Nucleus accumbens (tissue), 56 donors: ENCODE results near the gene POLN.

Source experiments
- DNase-seq, 56 donors: peaks; one replicate each; lab custom pipeline; 2025; lab: John Stamatoyannopoulos, UW

The POLN gene

DNA sequence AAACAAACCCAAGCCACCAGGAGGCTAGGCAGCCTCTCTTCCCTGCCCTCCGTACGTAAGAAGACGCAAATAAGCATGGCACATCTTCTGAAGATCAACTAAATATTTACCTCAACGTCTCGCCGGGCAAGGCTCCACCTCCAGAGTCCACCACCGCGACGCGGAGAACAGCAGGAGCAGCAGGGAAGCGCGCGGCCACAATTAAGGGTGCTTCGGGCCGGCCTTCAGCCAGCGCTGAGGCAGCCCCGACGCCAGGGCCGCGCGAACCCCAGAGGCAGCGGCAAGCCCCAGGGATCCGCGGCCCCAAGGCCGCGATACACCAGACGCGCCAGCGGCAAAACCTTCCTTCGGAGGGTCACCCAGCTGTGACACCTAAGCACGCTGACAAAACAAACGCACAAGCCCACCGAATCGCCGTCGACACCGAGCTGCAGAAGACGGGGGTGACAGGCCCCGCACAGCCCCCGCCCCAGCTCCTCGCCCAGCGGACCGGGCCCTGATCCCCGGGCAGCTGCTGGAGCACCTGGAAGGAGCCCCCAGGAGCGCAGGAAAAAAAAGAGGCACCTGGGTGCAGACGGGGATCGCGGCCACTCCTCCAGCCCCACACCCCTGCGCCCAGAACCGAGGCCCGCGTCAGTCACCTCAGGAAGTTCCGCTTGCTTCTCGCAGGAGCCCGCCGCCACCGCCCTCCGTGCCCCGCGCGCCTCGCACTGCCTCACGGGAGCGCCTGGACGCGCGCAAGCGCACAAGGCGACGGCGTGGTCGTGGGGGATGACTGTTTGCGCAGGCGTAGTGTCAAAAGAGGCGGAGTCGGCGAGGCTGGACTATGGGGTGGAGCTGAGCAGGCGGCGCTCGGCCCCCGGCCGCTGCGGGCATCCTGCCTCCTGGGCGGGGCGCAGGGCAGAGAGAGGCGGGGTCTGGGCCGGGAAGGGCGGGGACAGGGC, at the start of gene POLN, which contains the start of gene HAUS3:
Gene POLN (minus strand): TSS at position 712 of the 944 bp plus-strand sequence. CDS start 12,890 bp downstream, outside the sequence.
Gene HAUS3 (minus strand): TSS at position 712 of the 944 bp plus-strand sequence. CDS start 1,175 bp downstream, outside the sequence.
- DNase-seq = peak; percentile 60 to 99 (median 97)

DNA sequence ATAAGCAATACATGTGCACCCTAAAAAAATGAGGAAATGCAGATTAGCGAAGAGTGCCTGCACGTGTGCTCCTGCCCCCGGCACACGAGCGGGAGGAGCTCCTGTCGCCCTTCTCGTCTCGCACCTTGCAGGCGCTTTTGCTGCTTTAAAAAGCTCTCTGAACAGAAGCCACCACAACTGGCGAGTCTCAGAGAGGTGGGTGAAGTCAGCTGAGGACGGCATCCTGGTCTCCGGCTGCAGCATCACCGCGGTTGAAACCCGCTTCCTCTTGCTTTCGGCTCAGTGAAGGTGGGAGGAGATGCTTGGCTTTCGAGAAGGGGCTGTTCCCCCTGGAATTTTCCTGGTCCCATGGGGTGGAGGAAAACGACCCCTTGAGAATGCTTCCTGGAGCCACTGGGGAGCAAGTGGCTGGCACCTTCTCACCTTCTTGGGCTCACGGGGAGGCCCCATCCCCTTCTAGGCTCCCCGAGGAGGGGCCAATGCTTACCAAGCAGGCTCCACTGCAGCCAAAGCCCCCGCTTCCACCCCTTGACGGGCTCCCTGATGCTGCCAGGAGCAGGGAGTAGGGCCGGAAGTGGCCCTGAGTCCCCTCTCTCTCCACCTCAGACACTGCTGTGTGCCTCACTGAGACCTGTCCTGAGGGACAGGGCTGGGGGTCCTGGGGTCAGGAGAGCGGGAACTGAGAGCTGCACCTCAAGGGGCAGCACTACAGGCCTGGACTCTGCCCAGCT, 49.2 kb upstream of the POLN start:
- DNase-seq = peak in 10 of 56 donors; percentile 14 to 47 (median 34)

DNA sequence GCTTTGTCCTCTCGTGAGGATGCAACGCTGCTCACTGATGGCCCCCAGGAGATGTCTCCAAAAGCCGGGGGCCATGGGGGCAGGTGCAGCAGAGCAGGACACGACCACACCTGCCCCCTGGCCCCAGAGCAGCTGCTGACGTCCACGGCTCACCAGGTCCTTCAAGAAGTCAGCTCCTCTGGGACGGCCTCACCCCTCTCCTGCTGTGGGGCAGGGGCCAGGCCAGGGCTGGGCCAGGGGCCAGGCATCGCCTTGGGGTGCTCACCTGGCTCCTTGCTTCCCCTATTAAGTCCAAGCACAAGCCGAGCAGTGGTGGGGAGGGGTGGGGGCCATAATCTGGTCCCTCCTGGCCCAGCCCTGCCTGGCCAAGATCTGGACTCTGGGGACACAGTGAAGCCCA, 48.6 kb upstream of the POLN start:
- no peak for DNase-seq

GRCh38 chr4:2289955-2290333, 48.0 kb upstream of the POLN start:
- no peak for DNase-seq

DNA sequence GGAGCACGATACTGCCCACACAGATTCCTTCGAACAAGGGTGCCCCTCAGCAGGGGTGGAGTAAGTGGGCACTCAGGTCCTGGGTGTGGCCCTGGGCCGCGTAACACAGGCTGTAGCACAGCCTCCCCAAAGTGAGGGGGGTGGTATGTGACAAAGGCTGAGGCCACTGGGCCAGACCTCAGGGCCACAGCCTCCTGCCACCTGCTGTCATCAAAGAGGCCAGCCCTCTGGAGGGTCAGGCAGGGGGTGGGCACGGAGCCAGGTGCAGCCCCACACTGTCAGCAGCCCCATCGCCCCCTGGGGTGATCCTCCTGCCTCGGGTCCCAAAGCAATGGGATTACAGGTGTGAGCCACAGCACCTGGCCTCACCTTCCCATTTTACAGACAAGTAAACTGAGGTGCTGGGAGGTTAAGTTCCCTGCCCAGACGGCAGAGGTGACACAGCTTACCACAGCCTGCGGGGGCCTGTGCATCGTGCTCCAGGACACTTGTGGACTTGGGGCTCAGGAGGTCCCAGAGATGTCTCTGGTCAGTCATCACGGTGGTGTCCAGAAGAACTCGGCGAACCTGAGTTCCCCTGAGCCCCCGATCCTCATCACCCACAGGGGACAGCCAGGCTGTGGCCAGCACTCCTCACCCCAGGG, 47.5 kb upstream of the POLN start:
- DNase-seq = no peak

DNA sequence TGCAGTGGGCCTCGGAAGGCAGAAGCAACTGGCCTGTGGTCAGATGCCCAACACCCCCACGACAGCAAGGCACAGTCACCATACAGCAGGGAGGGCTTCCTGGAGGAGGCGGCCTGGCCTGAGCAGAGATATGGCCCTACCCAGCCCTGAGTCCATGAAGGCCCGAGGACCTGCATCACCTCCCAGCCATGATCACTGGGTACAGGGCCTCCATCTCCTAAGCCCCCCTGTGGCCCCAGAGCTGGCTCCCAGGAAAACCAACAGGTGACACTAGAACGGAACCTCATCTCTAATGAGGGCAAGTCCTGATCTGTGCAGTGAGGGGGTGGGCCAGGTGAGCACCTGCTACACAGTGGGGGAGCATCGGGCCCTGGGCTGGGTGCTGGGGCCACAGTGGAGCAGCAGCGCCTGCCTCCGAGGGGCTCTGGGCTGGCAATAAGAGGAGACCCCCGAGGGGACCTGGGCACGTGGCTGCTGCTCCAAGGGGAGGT, 46.2 kb upstream of the POLN start:
- no peak for DNase-seq

GRCh38 chr4:2287594-2287915, 45.6 kb upstream of the POLN start:
- DNase-seq = no peak

GRCh38 chr4:2286904-2287593, 45.1 kb upstream of the POLN start:
- DNase-seq = peak in 1 of 56 donors; percentile 17

GRCh38 chr4:2285613-2286381, 43.9 kb upstream of the POLN start:
- no peak for DNase-seq

DNA sequence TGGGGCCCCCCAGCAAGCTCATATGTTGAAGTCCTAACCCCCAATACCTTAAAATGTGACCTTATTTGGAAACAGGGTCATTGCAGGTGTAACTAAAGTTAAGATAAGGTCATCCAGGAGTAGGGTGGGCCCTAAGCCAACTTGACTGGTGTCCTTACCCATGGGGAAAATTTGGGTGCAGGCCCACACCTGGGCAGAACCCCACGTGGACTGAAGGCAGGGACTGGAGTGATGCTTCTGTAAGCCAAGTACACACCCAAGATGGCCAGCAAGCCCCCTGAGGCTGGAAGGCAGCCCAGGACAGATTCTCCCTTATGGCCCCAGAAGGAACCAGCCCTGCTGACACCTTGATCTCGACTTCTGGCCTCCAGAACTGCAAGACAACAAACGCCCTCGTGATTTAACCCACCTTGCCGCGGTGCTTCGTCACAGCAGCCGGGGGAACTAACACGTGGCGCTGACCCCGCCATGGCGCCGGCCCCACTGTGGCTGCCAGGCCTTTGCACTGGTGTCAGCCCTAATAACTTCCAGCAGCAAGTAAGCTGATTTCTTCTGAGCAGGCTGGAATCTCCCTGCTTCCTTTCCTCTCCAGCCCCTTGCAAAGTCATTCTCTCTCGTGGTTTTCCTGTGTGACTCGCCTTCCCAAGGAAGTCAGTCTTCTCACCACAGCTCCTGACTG, 43.2 kb upstream of the POLN start:
- no peak for DNase-seq

GRCh38 chr4:2284161-2284933, 42.4 kb upstream of the POLN start:
- DNase-seq = no peak

DNA sequence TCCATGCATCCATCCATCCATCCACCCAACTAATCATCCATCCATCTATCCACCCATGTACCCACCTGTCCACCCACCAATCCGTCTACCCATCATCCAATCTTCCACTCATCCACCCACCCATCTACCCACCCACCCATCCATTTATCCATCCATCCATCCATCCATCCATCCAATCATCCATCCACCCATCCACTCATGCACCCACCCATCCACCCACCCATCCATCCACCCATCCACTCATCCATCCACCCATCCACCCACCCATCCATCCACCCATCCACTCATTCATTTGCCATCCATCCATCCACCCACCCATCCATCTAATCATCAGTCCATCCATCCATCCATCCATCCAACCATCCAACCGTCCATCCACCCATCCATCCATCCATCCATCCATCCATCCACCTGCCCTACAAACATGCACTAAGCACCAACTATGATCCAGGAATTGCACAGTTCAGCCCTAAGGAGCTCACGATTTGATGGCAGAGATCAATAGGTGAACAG, 41.3 kb upstream of the POLN start:
- no peak for DNase-seq

GRCh38 chr4:2281575-2282343, 39.8 kb upstream of the POLN start:
- no peak for DNase-seq

DNA sequence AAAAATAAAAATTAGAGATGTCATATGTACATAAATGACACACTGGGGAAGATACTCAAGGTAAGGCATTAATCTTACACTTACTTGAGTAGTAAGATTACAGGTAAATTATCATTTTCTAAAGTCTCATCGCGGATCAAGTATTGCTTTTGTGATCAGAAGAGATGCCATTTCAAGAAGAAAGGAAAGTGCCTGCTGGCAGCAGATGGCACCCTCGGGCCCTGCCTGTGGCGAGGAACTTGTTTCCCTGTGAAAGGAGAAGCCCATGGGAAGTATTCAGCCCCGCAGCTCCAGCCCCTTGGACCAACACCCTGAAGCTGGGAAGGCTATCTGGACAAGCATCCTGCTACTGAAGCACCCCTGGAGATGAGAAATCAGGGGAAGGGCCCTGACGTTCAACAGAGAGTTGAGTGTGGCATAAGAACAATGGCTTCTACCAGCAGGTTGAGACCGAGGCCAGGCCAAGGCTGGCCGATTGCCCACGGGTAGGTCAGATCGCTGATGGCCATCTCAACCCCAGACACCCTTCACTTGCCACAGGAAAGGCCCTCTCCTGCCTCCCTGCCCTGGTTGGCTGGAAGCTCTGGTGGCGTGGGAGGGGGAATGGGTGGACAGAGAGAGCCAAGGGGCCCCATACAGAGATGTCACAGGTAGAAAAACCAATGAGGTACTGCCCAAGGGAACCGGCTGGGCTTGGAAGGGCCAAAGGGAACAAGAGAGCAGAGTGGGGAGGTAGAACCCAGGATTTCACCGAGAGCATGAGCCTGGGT, 38.8 kb upstream of the POLN start:
- DNase-seq = peak in 25 of 56 donors; percentile 11 to 72 (median 25)

DNA sequence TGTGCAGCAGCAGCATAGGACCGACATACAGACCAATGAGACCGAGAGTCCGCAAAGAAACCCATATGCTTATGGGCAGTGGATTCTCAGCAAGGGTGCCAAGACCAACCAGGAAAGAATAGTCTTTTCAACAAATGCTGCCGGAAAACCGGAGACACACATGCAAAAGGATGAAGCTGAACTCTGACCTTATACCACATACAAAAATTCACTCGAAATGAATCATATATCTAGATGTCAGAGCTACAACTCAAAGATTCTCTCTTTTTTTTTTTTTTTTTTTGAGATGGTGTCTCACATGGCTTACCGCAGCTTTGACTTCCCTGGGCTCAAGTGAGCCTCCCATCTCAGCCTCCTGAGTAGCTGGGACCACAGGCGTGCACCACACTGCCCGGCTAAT, 36.0 kb upstream of the POLN start:
- DNase-seq = no peak

- no peak for DNase-seq
Observed at GRCh38 chr4:2276581-2277325, 34.8 kb upstream of the POLN start.
